HEK293T (cell line): Measurements from ENCODE around the gene HTD2.

ENCODE experiments used
- CTCF ChIA-PET: fragments of 350-600 bp; formaldehyde crosslinking; extraction: SDS; loops from one replicate; lab custom pipeline; 2021; ENCODE audit warnings: antibody characterized with exemption, inconsistent platforms; lab: Yijun Ruan, JAX
- POLR2A ChIA-PET: fragments of 350-600 bp; formaldehyde crosslinking; extraction: SDS; loops from one replicate; lab custom pipeline; 2020; ENCODE audit warnings: antibody characterized with exemption, inconsistent platforms; lab: Yijun Ruan, JAX
- DNase-seq: peaks from one replicate; pipeline ENCODE4 v3.0.0; 2012; ENCODE audit warnings: mixed read lengths; ENCODE audit errors: extremely low spot score
- ARNT ChIP-seq: fragments of 450-650 bp; IDR thresholded peaks from 2 replicates; pipeline ENCODE4 v1.6.1; 2017; ENCODE audit warnings: mild to moderate bottlenecking
- BHLHE40 ChIP-seq: fragments of 450-650 bp; IDR thresholded peaks from 2 replicates; pipeline ENCODE4 v1.6.1; 2016; ENCODE audit warnings: mild to moderate bottlenecking, moderate library complexity, borderline replicate concordance
- CTBP1 ChIP-seq: fragments of 450-650 bp; IDR thresholded peaks from 2 replicates; pipeline ENCODE4 v1.6.1; 2016; ENCODE audit warnings: borderline replicate concordance
- ELF4 ChIP-seq: fragments of 450-650 bp; IDR thresholded peaks from 2 replicates; pipeline ENCODE4 v1.6.1; 2017; ENCODE audit warnings: antibody characterized with exemption
- FOXA1 ChIP-seq: fragments of 450-650 bp; IDR thresholded peaks from 2 replicates; pipeline ENCODE4 v1.6.1; 2016; ENCODE audit warnings: mild to moderate bottlenecking
- FOXK2 ChIP-seq: fragments of 450-650 bp; IDR thresholded peaks from 2 replicates; pipeline ENCODE4 v1.6.1; 2016; ENCODE audit warnings: mild to moderate bottlenecking
- FOXM1 ChIP-seq: fragments of 450-650 bp; IDR thresholded peaks from 2 replicates; pipeline ENCODE4 v1.6.1; 2017; ENCODE audit warnings: mild to moderate bottlenecking, borderline replicate concordance
- HDGF ChIP-seq: fragments of 450-650 bp; IDR thresholded peaks from 2 replicates; pipeline ENCODE4 v1.6.1; 2017; ENCODE audit warnings: antibody characterized with exemption, borderline replicate concordance
- L3MBTL2 ChIP-seq: fragments of 450-650 bp; conservative IDR thresholded peaks from 2 replicates; pipeline ENCODE4 v1.6.1; 2016; ENCODE audit warnings: mild to moderate bottlenecking
- LEF1 ChIP-seq: fragments of 450-650 bp; IDR thresholded peaks from 2 replicates; pipeline ENCODE4 v1.6.1; 2017; ENCODE audit warnings: mild to moderate bottlenecking, borderline replicate concordance
- NFRKB ChIP-seq: fragments of 450-650 bp; IDR thresholded peaks from 2 replicates; pipeline ENCODE4 v1.6.1; 2016; ENCODE audit warnings: mild to moderate bottlenecking, moderate library complexity
- SP1 ChIP-seq: fragments of 450-650 bp; IDR thresholded peaks from 2 replicates; pipeline ENCODE4 v1.6.1; 2017
- SUZ12 ChIP-seq: fragments of 450-650 bp; IDR thresholded peaks from 2 replicates; pipeline ENCODE4 v1.6.1; 2016; ENCODE audit warnings: mild to moderate bottlenecking
- TARDBP ChIP-seq: fragments of 450-650 bp; IDR thresholded peaks from 2 replicates; pipeline ENCODE4 v1.6.1; 2016
- ZNF384 ChIP-seq: fragments of 450-650 bp; IDR thresholded peaks from 2 replicates; pipeline ENCODE4 v1.6.1; 2016
- TF ChIP-seq, protein P1 (sequence below): fragments of 450-650 bp; IDR thresholded peaks from 2 replicates; pipeline ENCODE4 v1.6.1; 2016

Gene HTD2

DNA sequence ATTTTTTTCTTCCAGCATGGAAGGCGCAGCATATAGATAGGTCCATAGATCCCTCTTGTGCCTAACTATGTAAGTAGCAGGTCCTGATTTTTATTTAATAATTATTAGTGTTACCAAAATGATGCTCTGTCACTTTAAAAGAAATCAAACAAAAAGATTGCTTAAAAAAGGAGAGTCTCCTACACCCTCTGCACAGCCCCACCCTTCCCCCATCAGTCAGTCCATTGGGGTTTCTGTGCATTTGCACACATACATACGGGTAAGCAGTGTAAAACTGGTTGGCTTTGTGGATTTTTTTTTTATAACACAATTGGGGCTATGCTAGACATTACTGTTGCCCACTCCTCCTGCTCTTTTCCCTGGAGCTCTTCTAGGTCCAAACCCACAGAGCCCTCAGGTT lies 7.2 kb upstream of the HTD2 start:
- DNase-seq: no peak
- ChIA-PET POLR2A (no interaction called here), CTCF (interaction anchor here (0.6 kb wide), 1 partner anchor 440 kb away, joined by 3 read pairs; no protein-coding TSS in a partner anchor)
- no peak for TF ChIP-seq TARDBP
- TF ChIP-seq CTBP1: no peak
- no peak for TF ChIP-seq LEF1
- TF ChIP-seq NFRKB: no peak
- no peak for TF ChIP-seq FOXA1
- no peak for TF ChIP-seq ZNF384
- no peak for TF ChIP-seq SP1
- TF ChIP-seq HDGF: no peak
- no peak for TF ChIP-seq ARNT
- TF ChIP-seq L3MBTL2: no peak
- no peak for TF ChIP-seq SUZ12
- TF ChIP-seq FOXM1: no peak
- TF ChIP-seq, protein P1, sequence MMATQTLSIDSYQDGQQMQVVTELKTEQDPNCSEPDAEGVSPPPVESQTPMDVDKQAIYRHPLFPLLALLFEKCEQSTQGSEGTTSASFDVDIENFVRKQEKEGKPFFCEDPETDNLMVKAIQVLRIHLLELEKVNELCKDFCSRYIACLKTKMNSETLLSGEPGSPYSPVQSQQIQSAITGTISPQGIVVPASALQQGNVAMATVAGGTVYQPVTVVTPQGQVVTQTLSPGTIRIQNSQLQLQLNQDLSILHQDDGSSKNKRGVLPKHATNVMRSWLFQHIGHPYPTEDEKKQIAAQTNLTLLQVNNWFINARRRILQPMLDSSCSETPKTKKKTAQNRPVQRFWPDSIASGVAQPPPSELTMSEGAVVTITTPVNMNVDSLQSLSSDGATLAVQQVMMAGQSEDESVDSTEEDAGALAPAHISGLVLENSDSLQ: no peak
- no peak for TF ChIP-seq FOXK2
- TF ChIP-seq ELF4: no peak

DNA sequence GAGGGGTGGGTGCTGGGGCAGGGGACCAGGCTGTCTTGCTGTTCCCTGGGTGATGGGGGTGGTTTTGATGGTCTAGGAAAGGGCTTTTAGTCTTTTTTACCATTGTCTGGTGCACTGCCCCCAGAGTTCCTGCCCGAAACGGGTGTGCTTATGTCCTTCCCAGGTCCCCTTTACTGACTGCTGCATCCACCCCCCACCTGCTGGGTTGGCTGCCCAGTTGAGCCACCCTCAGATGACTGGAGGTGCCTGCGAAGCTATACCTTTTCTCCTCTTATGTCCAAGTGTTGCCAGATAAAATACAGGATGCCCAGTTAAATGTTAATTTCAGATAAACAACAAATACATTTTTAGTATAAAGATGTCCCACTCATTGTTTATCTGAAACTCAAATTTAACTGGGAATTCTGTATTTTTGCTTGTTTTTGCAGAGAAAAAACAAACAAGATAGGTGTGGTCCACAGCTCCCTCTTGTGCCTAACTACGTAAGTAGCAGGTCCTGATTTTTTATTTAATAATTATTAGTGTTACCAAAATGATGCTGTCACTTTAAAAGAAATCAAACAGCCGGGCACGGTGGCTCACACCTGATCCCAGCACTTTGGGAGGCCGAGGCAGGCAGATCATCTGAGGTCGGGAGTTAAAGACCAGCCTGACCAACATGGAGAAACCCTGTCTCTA lies 6.3 kb upstream of the HTD2 start:
- POLR2A ChIA-PET: no interaction called here
- TF ChIP-seq SUZ12 (no peak), ZNF384 (no peak), NFRKB (no peak), TARDBP (no peak), HDGF (no peak), FOXM1 (no peak), CTBP1 (no peak), LEF1 (no peak)
- TF ChIP-seq, protein P1: no peak
- CTCF ChIA-PET: interaction anchor here (0.6 to 3.0 kb wide), 7 partner anchors 34 to 185 kb away, joined by 3 to 14 read pairs (median 3); no protein-coding TSS in a partner anchor
- no peak for DNase-seq

DNA sequence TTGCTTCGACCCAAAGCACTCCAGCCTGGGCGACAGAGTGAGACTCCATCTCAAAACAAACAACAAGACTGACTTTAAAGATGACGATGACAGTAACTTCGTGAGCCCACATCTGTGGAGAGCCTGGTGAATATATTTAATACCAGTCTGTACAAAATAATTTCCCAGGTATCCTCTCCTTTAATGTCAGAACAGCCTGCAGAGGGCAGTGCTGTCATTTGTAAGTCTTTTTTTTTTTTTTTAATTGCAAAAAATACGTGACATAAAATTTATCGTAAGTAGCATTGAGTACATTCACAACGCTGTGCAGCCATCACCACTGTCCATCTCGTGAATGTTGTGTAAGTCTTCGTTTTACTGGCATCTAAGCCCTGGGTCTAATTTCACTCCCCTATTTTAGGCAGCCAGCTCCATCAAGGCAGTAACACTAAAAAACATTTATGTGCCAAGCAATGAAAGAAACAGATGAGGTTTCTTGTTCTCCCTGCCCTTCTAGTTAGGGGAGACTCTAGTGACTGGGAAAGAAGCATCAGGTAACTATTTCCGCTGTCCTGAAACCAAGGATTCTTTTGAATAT lies 1.4 kb downstream of the HTD2 start:
- ChIA-PET CTCF (interaction anchor here (0.6 to 4.6 kb wide), 13 partner anchors 8 to 726 kb away, joined by 3 to 21 read pairs (median 3); no protein-coding TSS in a partner anchor), POLR2A (interaction anchor here (0.8 to 2.0 kb wide), 5 partner anchors 24 to 180 kb away, joined by 4 to 16 read pairs (median 5); no protein-coding TSS in a partner anchor)
- DNase-seq: no peak
- TF ChIP-seq ZNF384 (peak; percentile 97), ELF4 (no peak)

DNA sequence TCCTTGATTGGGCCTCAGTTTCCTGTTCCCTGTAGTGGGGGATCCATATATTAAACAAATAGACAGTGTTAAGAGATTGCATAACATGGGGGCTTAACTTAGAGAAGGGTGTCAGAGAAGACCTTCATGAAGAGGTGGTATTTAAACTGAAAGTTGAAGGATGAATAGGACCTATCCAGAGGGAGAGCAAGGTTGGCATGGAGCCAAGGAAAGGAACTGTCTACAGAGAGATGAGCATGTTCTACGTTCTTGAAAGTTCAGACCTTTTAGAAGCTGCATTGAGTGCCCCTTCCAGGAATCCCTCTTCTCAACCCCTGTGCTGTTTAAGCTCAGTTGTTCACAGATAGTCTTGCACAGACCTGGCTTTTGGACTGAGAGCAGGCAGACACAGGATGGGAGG lies 2.4 kb downstream of the HTD2 start:
- POLR2A ChIA-PET: no interaction called here
- CTCF ChIA-PET: interaction anchor here (0.6 to 4.6 kb wide), 3 partner anchors 120 to 446 kb away, joined by 4 to 21 read pairs (median 5); no protein-coding TSS in a partner anchor
- DNase-seq: no peak
- no peak for TF ChIP-seq TARDBP

DNA sequence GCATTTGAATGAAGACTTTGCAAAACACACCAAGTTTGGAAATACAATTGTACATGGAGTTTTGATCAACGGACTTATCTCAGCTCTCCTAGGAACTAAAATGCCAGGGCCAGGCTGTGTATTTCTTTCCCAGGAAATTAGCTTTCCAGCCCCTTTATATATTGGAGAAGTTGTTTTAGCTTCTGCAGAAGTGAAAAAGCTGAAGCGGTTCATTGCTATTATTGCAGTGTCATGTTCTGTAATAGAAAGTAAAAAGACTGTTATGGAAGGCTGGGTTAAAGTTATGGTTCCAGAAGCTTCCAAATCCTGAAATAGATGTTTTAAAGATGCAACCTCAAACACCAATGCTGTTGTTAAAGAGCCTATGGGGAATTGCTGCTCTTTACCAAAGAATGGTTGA lies 11.5 kb downstream of the HTD2 start:
- ChIA-PET CTCF (interaction anchor here (0.6 to 2.3 kb wide), 2 partner anchors 97 to 298 kb away, joined by 6 to 10 read pairs; no protein-coding TSS in a partner anchor), POLR2A (interaction anchor here (0.9 to 3.5 kb wide), 2 partner anchors 11 to 17 kb away, joined by 5 to 18 read pairs; partner anchors contain the start of genes HTD2 and RPP14)
- TF ChIP-seq FOXM1: no peak
- TF ChIP-seq BHLHE40: no peak
- TF ChIP-seq LEF1: no peak
- no peak for TF ChIP-seq SP1
- TF ChIP-seq FOXK2: no peak
- TF ChIP-seq, protein P1: no peak
- TF ChIP-seq HDGF: no peak
- TF ChIP-seq ARNT: no peak
- no peak for TF ChIP-seq SUZ12
- no peak for TF ChIP-seq TARDBP
- DNase-seq: no peak

DNA sequence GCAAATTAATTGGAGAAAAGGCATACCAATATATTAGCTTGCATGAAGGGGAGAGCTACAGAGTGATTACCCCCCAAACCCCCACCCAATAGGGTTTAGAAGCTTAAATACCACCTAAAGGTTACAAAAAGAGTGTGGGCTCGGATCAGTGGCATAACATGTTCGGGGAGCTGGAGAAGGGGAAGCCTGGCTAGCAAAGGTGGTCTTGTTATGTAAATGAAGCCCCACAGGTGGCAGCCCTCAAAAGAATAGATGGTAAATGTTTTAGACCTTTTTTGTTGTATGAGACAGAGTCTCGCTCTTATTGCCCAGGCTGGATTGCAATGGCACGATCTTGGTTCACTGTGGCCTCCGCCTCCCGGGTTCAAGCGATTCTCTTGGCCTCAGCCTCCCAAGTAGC lies 15.5 kb downstream of the HTD2 start:
- TF ChIP-seq SP1: no peak
- ChIA-PET POLR2A (no interaction called here), CTCF (interaction anchor here (0.6 to 1.1 kb wide), 2 partner anchors 101 to 134 kb away, joined by 3 to 4 read pairs; no protein-coding TSS in a partner anchor)
- DNase-seq: no peak

DNA sequence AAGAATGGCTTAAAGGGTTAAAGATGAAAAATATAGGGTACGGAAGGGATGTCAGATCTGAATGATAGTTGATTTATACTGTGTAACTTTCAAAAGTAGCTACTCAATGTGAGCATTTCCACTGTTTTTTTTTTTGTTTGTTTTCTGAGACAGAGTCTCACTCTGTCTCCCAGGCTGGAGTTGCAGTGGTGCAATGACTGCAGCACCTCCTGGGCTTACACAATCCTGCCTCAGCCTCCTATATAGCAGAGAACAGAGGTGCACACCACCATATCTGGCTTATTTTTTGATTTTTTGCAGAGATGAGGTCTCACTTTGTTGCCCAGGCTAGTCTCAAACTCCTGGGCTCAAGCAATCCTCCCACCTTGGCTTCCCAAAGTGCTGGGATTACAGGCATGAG lies 16.5 kb downstream of the HTD2 start:
- CTCF ChIA-PET: interaction anchor here (1.1 kb wide), 1 partner anchor 100 kb away, joined by 4 read pairs; no protein-coding TSS in a partner anchor
- POLR2A ChIA-PET: no interaction called here
- TF ChIP-seq BHLHE40: no peak
- DNase-seq: no peak
